Forelimb muscle (tissue), 1 donor: ENCODE results near the gene NLGN4X. TPM values are rescaled to one million over a fixed set of nuclear protein-coding genes. Genes with fewer than 3 reads are reported as not detected.

Experiments used
- DNase-seq: peaks from one replicate; pipeline ENCODE4 v3.0.0-alpha.2; 2013; ENCODE audit warnings: low read depth
- polyA plus RNA-seq: library from polyadenylated mRNA; unstranded; fragments of 120-200 nt; gene quantifications from one replicate; pipeline ENCODE4 v1.2.1, GENCODE V29; 2013; ENCODE audit not compliant: insufficient read length

The NLGN4X gene
- polyA plus RNA-seq, result 2.0 TPM

DNA sequence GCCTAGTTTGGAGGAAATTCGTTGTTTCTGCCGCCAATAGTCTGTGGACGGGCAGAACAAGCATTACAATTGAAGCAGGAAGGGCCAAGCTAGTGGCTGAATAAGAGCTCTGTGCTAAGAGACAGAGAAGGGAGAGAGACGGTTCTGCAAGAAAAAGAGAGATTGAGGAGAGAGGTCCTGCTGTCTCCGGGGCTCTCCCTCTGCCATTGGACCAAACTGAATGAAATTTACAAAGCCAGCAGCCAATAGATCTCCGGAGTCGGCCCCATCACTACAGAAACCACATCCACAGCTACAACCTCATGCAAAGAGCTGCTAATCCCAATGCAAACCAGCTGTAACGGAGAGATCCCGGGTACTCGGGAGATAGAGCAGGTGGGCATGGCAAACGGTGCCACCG lies at the start of gene NLGN4X:
NLGN4X (minus strand) TSS at position 148 of the 400 bp plus-strand sequence. CDS start 77,401 bp downstream, outside the sequence.
- no peak for DNase-seq

DNA sequence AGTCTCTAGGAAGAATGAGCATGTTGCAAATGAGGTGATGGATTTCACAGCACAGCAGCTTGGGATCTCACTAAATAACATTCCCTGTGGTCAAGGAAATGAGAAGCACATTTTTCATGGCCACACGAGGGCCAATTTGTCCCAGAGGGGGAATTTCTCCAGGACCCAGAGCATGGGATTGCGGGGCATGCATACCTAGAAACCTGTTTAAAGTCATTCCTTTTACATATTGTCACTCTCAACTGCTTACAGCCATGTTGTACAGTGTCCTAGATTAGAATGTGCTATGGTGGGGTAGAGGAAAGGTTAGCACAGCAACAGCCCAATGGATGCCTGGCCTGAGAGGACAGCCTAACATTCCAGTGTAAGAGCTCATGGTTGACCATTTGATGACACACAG lies 37.4 kb upstream of the NLGN4X start:
- no peak for DNase-seq

DNA sequence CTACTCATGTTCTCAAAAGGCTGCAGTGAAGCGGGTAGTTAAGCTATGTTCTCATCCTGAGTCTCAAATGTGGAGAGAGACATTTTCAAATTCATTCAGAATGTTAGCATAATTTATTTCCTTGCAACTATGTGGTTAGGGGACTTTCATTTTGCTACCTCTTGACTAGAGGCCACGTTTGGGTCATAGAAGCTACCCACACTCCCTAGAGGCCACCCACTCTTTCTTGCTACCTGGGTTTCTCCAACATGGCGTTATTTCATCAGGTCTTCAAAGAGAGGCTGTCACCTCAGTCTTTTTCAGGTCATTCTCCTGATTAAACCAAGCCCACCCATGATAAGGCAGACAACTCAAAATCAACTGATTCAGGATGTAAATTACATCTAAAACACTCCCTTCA lies 34.3 kb upstream of the NLGN4X start:
- DNase-seq, result no peak

DNA sequence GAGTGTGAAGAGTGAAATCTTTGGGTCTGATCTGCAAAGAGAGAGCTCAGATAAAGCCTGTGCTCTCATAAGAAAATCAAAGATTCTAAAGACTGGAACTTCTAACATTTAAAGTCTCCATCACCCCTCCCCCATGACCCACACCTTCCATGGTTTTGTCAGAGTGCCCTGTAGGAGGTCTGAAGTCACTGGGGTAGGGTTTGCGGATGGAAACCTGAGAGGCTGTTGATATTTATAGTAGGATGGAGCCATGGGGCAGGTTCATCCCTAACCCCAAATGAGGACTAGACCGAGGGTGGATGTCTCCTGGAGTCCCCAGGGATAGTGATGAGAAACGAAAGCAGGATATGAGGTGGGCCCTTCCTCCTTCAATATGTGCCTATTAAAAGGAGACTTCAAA lies 28.4 kb upstream of the NLGN4X start:
- DNase-seq, result no peak

DNA sequence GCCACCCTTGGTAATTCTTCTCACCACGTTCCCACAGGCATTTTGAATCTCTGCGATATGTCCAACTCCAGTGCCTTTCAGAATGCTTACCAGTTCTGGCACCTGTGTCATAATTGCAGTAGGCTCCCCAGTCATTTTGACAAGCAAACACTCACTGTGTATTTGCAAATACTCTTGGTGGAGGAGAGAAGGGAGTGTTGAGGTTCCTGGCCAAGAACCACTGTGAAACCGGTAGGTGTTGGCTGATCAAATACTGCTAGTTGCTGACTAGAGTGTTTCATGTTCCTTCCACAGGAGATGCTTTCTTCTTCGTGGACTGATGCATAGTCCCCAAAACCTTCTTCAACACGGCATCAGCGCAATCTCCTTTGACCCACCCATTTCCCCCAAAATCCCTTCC lies 16.0 kb upstream of the NLGN4X start:
- no peak for DNase-seq

DNA sequence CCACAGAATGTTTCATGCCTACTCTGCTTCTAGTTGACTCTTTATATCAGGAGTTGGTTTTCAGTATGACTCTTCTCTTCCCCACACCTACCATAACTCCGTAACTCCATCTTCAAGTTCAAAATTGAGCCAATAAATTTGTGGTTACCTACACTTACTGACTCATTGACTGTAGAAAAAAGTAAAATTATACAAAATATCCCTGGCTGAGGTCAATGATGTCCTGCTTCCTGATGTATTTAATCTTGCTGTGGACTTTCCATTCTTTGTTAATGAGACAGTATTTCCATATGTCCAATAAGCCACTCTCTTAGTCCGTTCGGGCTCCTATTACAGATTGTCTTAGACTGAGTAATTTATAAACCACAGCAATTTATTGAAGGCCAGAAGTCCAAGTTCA lies 9.9 kb upstream of the NLGN4X start:
- no peak for DNase-seq

DNA sequence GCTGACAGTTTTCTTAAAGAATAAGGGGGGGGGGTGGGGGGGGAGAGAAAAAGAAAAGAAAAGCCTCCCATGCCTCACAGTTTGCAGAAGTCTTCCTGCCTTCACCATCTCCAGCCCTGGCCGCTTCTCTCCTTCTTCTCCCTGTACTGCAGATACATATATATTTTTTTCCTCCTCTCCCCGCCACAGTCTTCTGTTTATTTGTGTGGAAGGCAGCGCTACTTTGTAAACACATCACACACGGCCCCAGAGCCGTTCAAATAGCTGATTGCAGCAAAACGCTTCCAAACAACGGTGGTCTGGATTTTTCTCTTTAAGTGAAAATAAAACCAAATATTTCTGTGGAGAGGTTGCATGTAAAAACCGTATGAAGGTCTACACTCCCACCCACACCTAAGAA lies 732 bp downstream of the NLGN4X start:
- no peak for DNase-seq

DNA sequence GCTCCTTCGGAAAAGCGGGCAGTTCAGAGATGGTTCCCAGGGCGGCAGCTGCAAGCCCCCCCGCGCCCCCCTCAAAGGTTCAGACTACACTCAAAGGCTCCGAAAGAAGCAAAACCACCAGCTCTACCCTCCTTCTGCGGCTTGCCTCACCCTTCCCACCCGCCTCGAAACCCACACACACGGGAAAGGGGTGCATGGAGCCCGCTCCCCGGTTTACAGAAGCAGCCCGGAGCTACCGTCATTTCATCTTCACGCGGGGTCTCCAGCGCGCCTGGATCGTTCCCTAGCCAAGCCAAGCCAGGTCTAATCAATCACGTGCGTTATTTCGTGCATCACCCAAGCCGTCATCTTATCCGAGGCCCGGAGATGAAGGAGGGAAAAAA lies 1.2 kb downstream of the NLGN4X start:
- DNase-seq, result no peak

DNA sequence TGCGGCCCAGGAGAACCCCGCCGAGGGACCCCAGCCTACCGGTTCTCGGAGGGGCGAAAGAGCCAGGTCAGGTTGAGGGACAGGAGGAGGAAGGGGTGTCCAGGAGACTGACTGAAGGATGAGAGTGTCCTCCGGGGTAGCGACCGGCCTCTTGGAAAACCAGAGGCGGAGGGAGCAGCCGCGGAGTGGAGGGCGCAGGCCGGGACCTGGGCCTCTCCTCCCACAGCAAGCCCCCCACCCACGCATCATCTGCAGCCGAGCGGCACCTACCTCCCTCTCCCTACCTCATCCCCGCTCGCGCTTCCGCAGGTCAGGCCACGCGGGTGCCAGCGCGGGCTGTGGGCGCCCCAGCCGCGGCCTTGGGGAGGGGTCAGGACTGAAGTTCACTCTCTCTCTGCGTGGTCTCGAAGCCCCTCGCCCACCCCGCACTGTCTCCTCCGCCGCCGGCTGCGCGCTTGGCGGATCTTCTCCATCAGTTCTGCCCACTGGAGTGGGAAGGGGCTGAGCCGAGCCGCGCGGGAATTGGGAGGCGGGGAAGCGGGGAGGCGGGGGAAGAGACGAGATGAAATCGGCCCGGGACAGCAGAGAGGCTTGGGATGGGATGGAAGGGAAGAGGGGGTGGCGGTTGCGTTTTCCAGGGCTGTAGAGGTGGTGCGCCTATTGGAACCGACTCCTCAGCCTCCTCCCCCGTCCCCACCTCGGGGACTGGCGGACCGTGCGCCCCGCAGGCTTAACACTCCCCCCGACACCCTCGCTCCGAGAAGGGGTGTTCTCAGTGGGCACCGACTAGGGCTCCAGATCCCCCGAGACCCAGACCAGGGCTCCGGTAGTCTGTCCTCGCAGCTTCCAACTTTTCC lies 1.8 kb downstream of the NLGN4X start:
- no peak for DNase-seq

DNA sequence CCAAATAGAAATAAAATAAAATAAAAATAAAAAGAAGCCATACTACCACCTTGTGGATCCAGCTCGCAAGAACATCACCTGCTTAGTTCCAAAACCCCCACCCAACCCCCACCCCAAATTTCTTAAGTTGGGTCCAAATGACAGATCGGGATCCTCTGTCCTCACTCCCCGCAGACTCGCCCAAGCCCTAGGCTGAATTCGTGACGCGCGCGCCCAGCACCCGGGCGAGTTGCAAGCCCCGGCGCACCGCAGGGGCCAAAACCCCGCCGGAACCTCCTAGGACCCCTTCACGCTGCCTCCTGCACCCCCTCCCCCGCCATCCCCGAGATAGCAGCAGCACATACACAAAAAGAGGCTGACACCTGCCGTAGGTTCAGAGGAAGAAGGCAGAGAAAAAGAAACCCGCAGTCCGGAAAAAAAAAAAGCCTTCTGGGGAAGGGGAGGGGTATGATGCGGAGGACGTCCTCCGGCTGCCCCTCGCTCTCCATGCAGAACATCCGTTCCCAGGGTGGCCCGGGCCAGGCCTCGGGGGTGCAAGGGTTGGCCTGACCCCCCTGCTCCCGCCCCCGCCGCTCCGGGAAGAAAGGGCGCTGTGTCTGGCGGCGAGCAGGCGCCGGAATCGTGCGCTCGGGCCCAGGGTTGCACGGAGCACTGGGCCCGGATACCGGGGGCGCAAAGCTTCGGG lies 2.6 kb downstream of the NLGN4X start:
- no peak for DNase-seq

DNA sequence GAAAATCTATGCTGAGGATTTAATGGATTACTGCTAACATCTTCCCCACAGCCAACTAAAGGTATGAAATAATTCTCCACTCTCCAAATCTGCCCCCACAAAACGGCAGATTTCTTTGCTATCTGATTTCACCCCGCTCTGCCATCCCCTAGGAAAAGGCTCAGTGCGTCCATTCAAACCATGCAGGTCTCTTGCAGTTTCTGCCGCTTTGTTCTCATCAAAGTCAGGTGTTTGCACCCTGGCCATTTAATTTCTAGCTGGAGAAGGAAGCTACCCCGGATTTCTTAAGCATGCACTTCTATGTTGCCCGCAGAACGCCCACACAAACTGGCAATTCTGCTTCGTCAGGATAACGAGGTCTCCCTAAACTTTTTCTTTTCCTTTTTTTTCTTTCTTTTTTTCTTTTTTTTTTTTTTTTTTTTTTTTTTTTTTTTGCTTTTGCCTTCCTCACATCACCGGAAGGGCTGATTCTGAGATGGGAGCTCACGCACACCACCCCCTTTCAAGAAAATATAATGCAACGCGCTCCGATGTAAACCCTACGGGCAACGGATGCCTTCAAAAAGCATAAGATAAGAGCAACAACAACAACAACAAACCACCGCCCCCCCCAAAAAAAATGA lies 3.3 kb downstream of the NLGN4X start:
- DNase-seq, result no peak

DNA sequence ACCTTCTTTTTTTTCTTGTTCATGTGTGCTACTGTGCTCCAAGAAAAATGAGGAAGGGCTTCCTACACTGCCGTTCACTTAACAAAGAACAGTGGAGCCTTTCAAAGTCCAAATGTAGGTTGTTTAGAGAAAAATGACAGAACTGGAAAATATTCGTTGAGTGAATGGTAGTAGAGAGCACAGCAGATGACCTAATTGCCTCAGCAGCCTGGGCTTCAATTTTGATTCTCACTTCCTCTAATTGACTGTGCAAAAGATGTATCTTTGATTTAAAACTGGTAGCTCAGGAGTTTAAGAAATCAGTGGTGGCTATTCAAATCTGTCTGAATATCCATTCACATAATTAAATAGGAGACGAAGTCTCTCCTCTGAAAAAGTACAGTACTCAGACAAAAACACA lies 5.2 kb downstream of the NLGN4X start:
- no peak for DNase-seq

DNA sequence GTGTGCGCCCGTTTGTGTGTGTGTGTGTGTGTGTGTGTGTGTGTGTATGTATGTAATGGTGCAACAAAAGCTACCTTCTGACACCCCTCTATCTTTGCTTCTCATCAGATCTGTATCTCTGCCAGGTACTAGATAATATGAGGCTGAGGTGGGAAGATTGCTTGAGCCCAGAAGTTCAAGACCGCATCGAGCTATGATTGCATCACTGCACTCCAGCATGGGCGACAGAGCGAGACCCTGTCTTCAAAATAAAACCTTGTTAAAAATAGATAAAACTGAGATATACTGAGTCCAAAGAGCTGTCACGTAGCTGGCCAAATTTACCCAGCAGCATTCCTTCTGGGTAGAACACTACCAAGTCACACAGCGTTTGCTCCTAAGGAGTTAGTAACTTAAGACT lies 18.4 kb downstream of the NLGN4X start:
- DNase-seq, result no peak

DNA sequence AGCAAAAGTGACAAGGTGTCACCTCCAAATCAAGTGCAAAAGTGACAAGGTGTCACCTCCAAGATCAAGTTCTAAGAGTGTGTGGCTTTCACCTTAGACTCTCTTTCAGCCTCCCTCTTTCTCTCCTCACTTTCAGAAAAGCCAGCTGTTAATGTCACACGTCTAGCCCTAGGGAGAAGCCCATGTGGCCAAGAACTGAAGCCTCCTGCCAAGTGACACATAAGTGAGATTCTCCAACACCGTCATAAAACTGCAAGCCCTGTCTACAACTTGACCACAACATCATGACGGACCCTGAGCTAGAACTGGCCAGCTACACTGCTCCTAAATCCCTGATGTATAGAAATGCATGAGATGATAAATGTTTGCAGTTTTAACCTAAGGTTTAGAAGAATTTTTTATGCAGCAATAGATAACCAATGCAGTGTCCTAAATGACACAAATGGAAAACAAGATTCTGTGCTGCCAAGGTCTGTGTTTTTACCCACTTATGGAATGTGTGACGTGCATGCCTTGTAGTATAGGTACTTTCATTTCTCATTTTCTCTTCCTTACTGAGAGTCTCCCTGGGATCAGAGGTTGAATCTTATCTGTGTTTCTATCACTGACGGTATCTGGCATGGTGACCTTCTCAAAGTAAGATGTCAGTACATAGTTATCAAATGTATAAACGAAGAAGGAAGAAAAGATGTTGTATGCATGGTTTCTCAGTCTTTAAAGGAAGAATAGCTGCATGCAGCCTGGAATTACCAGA lies 25.0 kb downstream of the NLGN4X start:
- no peak for DNase-seq

DNA sequence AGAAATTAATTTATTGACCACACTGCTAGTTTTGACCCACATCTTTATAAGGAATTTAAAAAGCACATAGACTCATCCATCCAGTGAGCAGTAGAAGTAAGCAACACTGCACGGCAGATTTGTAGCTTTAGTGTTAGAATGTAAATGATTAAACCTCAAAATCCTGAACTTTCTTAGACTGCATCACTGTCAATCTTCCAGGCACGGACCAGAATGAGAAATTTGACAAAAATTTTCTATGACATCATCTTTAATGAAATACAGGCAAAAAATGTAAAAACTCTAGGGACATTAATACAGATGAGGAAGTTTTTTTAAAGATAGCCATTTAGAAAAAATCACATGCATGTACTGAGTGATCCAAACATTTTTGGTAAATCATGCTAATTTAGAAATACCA lies 29.2 kb downstream of the NLGN4X start:
- DNase-seq, result no peak

DNA sequence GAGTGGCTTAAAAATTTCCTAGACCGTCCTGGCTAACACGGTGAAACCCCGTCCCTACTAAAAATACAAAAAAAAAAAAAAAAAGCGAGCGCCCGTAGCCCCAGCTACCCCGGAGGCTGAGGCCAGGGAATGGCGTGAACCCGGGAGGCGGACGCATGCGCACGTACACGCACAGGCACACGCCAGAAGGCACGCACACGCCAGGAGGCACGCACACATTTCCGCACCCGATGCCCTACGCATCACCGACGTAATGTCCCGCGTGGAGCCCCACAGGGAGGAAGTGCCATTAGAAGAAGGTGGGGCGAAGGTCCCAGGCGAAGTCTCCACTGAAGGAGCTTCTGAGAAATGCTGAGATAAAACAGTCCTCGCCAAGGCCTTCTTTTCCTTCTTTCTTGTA lies 41.4 kb downstream of the NLGN4X start:
- no peak for DNase-seq

DNA sequence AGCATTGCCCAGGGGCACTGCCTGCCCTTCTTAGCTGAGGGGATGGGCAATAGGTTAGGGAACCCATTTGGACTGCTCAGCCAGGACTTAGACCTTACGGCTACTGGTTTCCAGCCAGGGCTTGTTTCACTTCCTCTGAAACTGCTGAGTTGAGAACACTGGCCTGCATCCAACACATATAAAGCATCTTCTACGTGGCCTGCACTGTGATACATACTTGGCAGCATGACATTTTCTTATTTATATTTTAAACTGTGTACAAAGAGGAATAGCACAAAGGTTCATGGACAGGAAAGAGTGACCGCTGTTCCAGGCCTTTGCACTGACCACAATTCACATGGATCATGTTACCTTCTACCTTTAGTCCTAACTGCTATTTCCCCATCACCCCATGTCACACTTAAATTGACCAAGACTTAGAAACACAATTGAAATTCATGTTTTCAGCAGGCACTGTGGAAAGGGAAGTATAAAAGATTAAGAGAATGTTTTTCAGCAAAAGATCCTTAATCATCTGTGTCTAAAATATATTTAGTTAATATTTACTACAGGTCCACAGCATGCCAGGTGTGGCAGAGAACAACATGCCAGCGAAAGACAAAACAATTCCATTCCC lies 43.7 kb downstream of the NLGN4X start:
- DNase-seq, result no peak

DNA sequence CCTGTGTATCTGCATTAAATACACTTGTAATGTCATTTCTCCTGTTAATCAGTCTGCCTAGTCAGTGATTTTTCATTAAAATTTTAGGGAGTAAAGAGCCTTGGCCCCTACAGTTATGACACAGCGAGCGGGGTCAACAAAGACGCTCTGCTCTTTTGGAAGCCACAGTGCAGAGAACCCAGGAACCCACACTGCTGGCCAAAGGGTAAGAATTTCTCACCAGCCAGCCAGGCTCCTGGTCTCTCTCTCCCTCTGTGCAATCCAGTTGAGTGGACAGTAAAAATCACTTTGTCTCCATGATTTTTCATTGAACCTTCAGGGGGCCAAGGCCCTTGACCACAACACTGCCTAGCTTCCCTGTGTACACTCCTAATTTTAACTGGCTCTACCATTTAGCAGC lies 52.8 kb downstream of the NLGN4X start:
- DNase-seq, result no peak

DNA sequence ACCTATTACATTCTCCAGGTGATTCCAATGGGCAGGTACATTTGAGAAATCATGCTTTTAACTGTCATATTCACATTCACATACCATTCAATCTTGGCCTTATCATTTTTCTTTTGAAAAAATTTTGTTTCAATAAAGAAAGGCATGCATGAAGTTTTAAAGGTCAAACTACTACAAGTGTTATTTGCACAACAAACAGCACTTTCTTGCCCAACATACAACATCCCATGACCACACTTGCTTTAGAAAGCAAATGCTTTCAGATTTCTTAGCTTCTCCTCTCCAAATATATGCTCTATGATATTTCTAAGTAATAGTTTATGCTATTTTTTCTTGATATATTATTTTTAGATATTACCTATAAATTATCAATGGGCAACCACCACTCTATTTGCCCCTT lies 58.2 kb downstream of the NLGN4X start:
- no peak for DNase-seq

DNA sequence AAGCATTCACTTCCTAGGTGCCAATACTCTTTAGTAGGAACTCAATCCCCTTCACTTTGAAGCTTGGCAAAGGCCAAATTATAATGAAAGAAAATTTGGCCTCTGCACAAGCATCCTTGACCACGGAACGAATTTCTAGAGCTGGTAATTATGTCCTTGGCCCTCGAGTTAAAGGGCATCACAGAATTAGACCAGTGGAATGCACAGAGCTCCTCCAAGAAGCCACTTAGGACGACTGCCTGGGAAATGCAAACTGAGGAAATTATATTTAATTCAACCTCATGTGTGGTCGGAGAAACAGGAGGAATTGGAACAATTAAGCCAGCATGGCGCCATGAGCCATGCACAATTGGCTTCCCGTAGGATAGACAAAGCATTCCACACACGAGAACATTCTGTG lies 59.3 kb downstream of the NLGN4X start:
- no peak for DNase-seq

DNA sequence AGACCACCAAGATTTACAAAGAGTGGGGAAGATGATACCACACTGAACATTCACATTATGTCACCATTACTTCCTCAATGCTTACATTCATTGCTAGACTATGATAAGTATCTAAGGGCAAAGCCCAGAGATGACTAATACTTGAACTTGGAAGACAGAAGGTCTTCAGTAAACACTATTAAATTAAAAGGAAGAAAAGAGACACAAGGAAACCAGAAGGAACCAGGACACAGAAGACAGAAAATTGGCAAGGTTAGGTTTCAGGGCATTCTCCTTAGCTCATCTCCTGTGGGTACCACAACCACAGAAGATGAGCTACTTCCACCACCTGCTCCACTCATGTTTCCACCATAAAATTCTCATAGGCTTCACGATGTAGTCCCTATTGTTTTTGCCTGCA lies 64.9 kb downstream of the NLGN4X start:
- DNase-seq, result no peak

DNA sequence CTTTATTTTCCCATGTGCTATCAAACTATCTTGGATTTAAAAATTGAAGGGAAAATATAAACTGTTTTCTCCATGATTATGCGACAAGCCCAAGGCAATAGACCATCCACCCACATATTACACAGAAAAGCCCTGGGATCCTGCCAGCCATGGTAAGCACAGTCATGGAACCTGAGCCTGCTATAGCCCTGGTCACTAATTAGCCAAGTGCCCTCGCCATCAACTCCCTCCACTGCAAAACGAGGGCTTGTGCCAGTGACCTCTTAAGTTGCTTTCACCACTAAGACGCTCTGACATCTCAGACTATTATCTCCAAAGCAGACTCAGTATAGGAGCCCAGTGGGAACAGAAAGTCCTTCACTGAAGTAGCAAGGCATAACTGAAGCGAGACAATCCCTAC lies 69.2 kb downstream of the NLGN4X start:
- no peak for DNase-seq
